ENCODE data around the gene BCL11A. TPM values are rescaled to one million over a fixed set of nuclear protein-coding genes. Genes with fewer than 3 reads are reported as not detected.

BCL11A gene
- total RNA-seq, 4 donors from 2014 or later, result 0.22 TPM; not detected in 3

DNA sequence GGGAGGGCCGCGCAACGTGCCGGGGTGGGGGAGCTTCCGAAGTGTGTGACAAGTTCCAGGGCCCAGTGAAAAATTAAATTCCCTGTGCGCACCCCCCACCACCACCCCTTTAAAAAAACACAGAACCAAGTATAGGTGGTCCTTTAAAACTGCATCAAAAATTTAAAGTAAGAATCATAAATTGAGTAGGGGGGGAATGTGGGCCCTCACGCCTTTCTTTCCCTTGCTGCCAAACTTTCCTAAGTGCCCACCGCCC is 2.5 kb downstream of the BCL11A start:
- 11 to 12% methylated on average over 8 of the region's 8 CpGs for WGBS, 2 donors
- DNase-seq (ENCODE audit: low spot score in 2 of 2), result no peak
- Histone ChIP-seq H3K27ac (peak overlapping the region in 1 of 4 donors; percentile 69), H3K4me1 (peaks cover 0 to 72% (median 43%) of the 10 kb centered on the region in 4 donors), H3K27me3 (peaks cover 3 to 97% of the 10 kb centered on the region in 2 donors), H3K4me3 (peak overlapping the region in 2 of 4 donors; percentile 59 to 65), H3K36me3 (no peaks in the 10 kb centered on the region), H3K9me3 (no peaks in the 10 kb centered on the region)
- TF ChIP-seq POLR2A (IDR thresholded peaks at IDR 0.05), result no peak
- TF ChIP-seq EP300 (IDR thresholded peaks at IDR 0.05), result no peak
- TF ChIP-seq, protein P1, sequence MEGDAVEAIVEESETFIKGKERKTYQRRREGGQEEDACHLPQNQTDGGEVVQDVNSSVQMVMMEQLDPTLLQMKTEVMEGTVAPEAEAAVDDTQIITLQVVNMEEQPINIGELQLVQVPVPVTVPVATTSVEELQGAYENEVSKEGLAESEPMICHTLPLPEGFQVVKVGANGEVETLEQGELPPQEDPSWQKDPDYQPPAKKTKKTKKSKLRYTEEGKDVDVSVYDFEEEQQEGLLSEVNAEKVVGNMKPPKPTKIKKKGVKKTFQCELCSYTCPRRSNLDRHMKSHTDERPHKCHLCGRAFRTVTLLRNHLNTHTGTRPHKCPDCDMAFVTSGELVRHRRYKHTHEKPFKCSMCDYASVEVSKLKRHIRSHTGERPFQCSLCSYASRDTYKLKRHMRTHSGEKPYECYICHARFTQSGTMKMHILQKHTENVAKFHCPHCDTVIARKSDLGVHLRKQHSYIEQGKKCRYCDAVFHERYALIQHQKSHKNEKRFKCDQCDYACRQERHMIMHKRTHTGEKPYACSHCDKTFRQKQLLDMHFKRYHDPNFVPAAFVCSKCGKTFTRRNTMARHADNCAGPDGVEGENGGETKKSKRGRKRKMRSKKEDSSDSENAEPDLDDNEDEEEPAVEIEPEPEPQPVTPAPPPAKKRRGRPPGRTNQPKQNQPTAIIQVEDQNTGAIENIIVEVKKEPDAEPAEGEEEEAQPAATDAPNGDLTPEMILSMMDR (IDR thresholded peaks at IDR 0.05), result no peak

DNA sequence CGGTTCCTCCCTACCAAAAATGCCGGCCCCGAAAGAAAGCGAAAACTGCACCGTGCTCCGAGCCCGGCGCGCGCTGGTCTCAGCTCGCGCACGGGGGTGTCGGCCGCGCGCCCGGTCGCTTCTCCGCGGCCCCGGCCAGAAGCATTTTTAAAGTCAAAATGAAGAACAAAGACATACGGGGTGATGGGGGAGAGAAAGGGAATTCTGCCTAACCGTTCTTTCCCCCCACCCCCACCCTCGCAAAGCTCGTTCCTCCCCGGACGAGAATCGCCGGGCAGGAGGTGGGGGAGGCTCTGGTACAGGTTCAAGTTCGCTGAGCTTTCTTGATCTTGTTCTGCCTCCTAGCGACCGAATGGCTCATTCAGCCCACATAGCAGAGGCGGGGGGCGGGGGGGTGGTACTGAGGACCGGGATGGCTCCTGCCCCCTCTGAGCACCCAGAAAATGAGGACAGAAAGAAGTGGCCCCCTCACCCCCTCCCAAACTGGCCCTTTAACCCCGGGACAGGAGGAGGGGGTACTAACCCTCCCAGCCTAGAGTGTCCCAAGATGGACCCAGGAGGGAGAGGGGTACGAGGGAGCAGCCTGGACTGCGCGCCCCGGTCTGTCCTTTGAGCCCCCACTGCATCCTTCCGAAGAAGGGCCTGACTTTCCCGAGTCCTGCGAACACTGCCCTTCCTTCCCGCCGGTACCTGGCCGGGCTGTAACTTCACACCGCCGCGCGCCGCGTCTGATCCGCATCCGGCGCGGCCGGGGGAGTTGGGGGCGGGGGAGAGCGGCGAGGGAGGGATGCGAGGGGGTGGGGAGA is 3.1 kb downstream of the BCL11A start:
- peaks cover 0 to 67% (median 40%) of the 10 kb centered on the region in 4 donors for H3K4me1 ChIP-seq
- H3K36me3 ChIP-seq, result no peaks in the 10 kb centered on the region
- H3K27ac ChIP-seq, result peak overlapping the region in 1 of 4 donors; percentile 69
- peak overlapping the region; percentile 29 to 65 (median 51) for H3K4me3 ChIP-seq
- TF ChIP-seq EP300 (IDR thresholded peaks at IDR 0.05) (no peak), POLR2A (IDR thresholded peaks at IDR 0.05) (no peak)
- TF ChIP-seq, protein P1 (IDR thresholded peaks at IDR 0.05), result peak in 4 of 5 experiments; percentile 23 to 36 (median 26)
- no peaks in the 10 kb centered on the region for H3K9me3 ChIP-seq
- peak in 1 of 2 donors; percentile 27 for DNase-seq (ENCODE audit: low spot score in 2 of 2)
- 3% methylated on average over 53 to 58 of the region's 62 CpGs for WGBS, 2 donors
- H3K27me3 ChIP-seq, result peaks cover 3 to 97% of the 10 kb centered on the region in 2 donors

GRCh38 chr2:60549928-60550177 is 3.6 kb downstream of the BCL11A start:
- H3K9me3 ChIP-seq, result no peaks in the 10 kb centered on the region
- 0 to 3% methylated on average over 13 of the region's 13 CpGs for WGBS, 2 donors
- DNase-seq (ENCODE audit: low spot score in 2 of 2), result no peak
- TF ChIP-seq, protein P1 (IDR thresholded peaks at IDR 0.05), result no peak
- TF ChIP-seq EP300 (IDR thresholded peaks at IDR 0.05) (no peak), POLR2A (IDR thresholded peaks at IDR 0.05) (no peak)
- H3K4me3 ChIP-seq, result peak overlapping the region; percentile 29 to 65 (median 51)
- H3K27ac ChIP-seq, result peak overlapping the region in 1 of 4 donors; percentile 69
- H3K27me3 ChIP-seq, result peaks cover 3 to 97% of the 10 kb centered on the region in 2 donors
- H3K4me1 ChIP-seq, result peaks cover 0 to 61% (median 38%) of the 10 kb centered on the region in 4 donors
- H3K36me3 ChIP-seq, result no peaks in the 10 kb centered on the region

- DNase-seq (ENCODE audit: low spot score in 2 of 2), result no peak
- H3K27ac ChIP-seq, result peak overlapping the region in 1 of 4 donors; percentile 69
- H3K27me3 ChIP-seq, result peaks cover 3 to 97% of the 10 kb centered on the region in 2 donors
- H3K36me3 ChIP-seq, result no peaks in the 10 kb centered on the region
- H3K4me3 ChIP-seq, result peak overlapping the region; percentile 29 to 65 (median 51)
- H3K4me1 ChIP-seq, result peaks cover 0 to 57% (median 35%) of the 10 kb centered on the region in 4 donors
- H3K9me3 ChIP-seq, result no peaks in the 10 kb centered on the region
- TF ChIP-seq POLR2A (IDR thresholded peaks at IDR 0.05) (no peak), EP300 (IDR thresholded peaks at IDR 0.05) (no peak)
- TF ChIP-seq, protein P1 (IDR thresholded peaks at IDR 0.05), result no peak
- 3% methylated on average over 32 to 40 of the region's 40 CpGs for WGBS, 2 donors
These were observed 4.1 kb downstream of the BCL11A start for GRCh38 chr2:60549238-60549927.

DNA sequence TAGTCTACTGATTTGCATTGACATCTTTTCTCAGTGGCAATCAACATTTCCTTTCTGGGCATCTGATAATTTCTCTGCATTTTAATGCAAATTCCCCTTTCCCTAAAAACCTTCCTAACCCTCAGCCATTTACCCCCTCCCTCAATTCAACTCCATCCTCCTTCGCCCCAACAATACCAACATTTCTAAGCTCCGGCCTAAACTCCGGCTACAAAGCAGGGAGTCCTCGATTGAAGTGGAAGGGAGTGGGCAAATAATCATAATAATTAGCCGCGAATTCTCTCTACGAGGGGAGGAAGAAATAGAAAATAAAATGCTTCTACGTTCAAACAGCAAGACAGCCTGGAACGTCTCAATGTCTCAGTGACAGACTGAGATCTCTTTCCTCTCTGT is 4.6 kb downstream of the BCL11A start:
- DNase-seq (ENCODE audit: low spot score in 2 of 2), result no peak
- WGBS, 2 donors, result 48 to 51% methylated on average over 9 of the region's 9 CpGs
- Histone ChIP-seq H3K36me3 (no peaks in the 10 kb centered on the region), H3K4me3 (peak overlapping the region in 2 of 4 donors; percentile 59 to 65), H3K27ac (peak overlapping the region in 1 of 4 donors; percentile 69), H3K27me3 (peaks cover 3 to 97% of the 10 kb centered on the region in 2 donors), H3K4me1 (peaks cover 0 to 51% (median 33%) of the 10 kb centered on the region in 4 donors), H3K9me3 (no peaks in the 10 kb centered on the region)
- TF ChIP-seq, protein P1 (IDR thresholded peaks at IDR 0.05), result no peak
- no peak for TF ChIP-seq EP300 (IDR thresholded peaks at IDR 0.05)
- no peak for TF ChIP-seq POLR2A (IDR thresholded peaks at IDR 0.05)
